ENCODE results near the gene ANKRD28.

DNA sequence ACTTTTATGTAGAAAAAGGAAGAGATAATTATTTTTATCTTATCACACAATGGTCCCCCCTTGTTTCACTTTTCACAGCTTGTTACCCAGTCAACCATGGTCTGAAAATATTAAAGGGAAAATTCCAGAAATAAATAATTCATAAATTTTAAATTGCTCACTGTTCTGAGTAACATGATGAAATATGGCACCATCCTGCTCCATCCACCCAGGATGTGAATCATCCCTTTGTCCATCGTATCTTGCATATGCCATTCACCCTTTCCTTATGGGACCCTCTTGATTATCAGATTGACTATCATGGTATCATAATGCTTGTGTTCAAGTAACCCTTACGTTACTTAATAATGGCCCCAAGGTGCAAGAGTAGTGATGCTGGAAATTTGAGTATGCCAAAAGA, 43.7 kb downstream of the ANKRD28 start:
- TF ChIP-seq, protein P1, sequence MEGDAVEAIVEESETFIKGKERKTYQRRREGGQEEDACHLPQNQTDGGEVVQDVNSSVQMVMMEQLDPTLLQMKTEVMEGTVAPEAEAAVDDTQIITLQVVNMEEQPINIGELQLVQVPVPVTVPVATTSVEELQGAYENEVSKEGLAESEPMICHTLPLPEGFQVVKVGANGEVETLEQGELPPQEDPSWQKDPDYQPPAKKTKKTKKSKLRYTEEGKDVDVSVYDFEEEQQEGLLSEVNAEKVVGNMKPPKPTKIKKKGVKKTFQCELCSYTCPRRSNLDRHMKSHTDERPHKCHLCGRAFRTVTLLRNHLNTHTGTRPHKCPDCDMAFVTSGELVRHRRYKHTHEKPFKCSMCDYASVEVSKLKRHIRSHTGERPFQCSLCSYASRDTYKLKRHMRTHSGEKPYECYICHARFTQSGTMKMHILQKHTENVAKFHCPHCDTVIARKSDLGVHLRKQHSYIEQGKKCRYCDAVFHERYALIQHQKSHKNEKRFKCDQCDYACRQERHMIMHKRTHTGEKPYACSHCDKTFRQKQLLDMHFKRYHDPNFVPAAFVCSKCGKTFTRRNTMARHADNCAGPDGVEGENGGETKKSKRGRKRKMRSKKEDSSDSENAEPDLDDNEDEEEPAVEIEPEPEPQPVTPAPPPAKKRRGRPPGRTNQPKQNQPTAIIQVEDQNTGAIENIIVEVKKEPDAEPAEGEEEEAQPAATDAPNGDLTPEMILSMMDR (conservative IDR thresholded peaks at IDR 0.05; ENCODE audit: low read length) = no peak
- no peak for TF ChIP-seq EZH2phosphoT487 (IDR thresholded peaks at IDR 0.05; ENCODE audit: borderline replicate concordance)
